Frontal cortex (tissue), 4 donors: ENCODE results near the gene AARSD1. TPM values are rescaled to one million over a fixed set of nuclear protein-coding genes. Genes with fewer than 3 reads are reported as not detected.
"Not testable (repeated sequence)": the region's sequence is repeated elsewhere in the genome, so short reads cannot be mapped to it uniquely, and the experiment has no call there.

Experiments used
- DNase-seq, 2 donors: peaks; one replicate each; pipeline ENCODE4 v3.0.0; 2012; ENCODE audit warnings: low spot score in 2 of 2
- FAIRE-seq: peaks from 2 replicates; lab custom pipeline; 2012; peaks lifted over from hg19 to GRCh38; lab: Jason Lieb, UNC
- total RNA-seq: library from RNA; depleted of rRNA; stranded (reverse); fragments of >200 nt; gene quantifications from one replicate; pipeline ENCODE4 v1.2.3, GENCODE V29; 2014
- donor health status: control.
- donor health status: control.
- donor health status: control.

The AARSD1 gene, protein sequence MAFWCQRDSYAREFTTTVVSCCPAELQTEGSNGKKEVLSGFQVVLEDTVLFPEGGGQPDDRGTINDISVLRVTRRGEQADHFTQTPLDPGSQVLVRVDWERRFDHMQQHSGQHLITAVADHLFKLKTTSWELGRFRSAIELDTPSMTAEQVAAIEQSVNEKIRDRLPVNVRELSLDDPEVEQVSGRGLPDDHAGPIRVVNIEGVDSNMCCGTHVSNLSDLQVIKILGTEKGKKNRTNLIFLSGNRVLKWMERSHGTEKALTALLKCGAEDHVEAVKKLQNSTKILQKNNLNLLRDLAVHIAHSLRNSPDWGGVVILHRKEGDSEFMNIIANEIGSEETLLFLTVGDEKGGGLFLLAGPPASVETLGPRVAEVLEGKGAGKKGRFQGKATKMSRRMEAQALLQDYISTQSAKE
- total RNA-seq: 28.5 TPM

DNA sequence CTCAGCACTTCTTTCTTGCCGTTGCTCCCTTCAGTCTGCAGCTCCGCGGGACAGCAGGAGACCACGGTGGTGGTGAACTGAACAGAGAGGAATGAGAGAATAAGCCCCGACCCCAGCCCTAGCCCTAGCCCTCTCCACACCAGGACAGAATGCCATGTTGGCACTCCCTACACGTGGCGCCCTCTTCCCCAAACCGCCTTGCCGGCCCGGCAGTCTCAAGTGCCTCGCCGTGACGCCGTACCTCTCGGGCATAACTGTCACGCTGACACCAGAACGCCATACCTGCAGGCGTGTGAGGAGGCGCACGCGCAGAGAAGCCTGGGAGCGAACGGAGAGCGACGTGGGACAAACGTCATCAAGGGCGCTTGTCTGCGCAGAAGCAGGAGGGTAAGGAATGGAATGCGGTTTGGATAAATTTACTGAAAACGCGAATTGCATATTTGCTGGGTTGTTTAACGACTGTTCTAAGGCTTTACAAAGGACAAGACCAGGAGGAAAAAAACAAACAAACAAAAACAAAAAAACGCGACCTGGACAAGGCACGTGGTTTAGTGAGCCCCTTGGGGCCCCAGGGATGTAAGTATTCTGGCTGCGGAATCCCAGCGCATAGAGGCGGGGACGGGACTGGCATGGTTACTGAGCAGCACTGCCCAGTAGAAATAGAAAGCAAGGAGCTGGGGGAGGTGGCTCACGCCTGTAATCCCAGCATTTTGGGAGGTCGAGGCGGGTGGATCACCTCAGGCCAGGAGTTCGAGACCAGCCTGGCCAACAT lies at the start of gene AARSD1:
Gene AARSD1, minus strand, starts transcription at position 294 of the 772 bp plus-strand sequence. Its CDS starts 14 bp downstream, at position 280.
- FAIRE-seq (no peak), DNase-seq (peak; percentile 73 to 83)

DNA sequence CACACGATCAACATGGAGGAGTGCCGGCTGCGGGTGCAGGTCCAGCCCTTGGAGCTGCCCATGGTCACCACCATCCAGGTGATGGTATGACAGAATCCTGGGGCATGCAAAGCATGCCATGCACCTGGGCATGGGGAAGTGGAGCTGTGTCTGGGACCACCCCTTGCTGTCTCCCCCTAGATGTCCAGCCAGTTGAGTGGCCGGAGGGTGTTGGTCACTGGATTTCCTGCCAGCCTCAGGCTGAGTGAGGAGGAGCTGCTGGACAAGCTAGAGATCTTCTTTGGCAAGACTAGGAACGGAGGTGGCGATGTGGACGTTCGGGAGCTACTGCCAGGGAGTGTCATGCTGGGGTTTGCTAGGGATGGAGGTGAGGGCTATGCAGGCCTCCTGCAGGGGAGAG lies 49.0 kb upstream of the AARSD1 start:
- no peak for FAIRE-seq
- DNase-seq: no peak

DNA sequence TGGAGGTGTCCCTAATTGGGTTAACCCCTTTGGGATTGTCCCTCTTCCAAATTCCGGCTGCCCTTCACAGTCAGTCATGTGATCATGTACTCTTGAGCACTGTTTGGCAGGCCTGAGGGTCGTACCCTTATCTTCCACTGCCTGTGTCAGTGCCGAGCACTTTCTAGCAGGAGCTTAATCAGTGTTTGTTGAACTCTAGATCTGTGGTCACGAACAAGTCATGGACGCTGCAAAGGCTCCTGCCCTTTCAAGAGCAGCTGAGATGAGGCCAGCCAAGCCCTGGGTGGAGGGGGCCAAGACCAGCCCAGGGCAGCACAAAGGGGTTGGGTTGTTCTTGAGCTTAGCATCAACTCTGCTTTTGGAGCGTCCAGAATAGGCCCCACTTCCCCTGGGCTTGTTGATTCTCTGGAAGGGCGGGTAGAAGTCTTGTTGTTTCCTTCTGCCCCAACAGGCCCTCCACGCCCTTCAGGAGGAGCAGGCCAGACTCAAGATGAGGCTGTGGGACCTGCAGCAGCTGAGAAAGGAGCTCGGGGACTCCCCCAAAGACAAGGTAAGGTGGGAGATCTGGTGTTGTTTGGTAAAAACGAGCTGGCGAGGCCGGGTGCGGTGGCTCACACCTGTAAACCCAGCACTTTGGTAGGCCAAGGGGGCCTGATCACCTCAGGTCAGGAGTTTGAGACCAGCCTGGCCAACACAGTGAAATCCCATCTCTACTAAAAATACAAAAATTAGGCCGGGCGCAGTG lies 47.6 kb upstream of the AARSD1 start:
- DNase-seq (no peak), FAIRE-seq (no peak)

DNA sequence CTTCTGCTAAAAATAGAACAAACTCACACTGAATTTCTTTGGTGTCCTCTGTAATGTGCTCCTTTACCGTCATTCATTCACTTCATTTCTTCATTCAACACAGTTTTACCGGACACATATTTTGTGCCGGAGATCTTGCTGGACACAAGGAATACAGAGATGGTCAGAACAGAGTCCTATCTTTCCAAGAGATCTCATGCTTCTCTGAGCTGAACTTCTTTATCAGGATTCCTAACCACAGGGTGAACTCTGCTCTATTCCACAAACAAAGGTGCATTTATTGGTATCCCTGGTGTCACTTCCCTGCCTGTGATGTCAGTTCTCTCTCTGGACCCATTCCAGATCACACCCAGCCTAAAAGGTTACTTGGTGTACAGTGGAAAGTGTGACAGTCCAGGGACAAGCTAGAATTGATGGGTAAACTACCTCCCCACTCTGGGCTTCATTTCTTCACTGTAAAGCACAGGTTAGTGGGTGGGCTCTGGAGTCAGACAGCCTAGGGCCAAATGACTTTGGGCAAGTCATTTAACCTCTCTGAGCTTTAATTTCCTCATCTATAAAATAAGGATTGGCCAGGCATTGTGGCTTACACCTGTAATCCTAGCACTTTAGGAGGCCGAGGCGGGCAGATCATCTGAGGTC lies 46.5 kb upstream of the AARSD1 start:
- no peak for FAIRE-seq
- no peak for DNase-seq

DNA sequence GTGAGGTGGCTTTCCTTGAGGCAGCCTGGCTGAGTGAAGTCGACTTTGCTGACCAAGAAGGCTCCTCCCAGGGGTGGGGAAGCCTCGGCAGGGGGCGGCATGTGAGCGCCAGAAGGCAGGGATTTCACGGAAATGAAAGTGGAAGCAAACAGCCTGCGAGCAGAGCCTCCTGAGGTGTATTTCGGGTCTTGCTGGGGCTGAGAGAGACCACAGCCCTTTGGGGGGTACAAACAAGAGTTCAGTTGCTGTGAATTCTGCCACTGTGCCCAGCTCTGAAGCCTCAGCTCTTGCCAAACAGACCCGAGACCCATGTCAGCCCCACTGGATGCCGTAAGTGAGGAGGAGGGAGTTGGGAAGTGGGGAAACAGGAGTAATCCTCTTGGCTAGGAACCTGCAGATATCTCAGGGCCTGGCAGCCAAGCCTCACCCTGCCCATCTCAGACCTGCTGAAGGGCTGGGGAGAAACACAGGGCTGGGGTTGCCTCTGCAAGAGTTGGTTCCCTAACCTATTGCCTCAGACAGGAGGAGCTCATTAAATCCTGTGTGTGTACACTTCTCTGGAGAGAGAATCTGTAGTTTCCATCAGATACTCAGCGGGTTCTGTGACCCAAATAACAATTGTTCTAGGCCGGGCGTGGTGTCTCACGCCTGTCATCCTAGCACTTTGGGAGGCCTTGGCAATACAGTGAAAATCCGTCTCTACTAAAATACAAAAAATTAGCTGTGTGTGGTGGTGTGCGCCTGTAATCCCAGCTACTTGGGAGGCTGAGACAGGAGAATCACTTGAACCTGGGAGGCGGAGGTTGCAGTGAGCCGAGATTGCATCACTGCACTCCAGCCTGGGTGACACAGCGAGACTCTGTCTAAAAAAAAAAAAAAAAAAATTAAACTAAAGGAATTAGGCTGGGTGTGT lies 42.6 kb upstream of the AARSD1 start, which contains the start of gene IFI35:
Gene IFI35, plus strand, starts transcription at position 146 of the 913 bp plus-strand sequence. Its CDS starts 164 bp downstream, at position 310.
- FAIRE-seq (no peak), DNase-seq (peak in 1 of 2 donors; percentile 62)

DNA sequence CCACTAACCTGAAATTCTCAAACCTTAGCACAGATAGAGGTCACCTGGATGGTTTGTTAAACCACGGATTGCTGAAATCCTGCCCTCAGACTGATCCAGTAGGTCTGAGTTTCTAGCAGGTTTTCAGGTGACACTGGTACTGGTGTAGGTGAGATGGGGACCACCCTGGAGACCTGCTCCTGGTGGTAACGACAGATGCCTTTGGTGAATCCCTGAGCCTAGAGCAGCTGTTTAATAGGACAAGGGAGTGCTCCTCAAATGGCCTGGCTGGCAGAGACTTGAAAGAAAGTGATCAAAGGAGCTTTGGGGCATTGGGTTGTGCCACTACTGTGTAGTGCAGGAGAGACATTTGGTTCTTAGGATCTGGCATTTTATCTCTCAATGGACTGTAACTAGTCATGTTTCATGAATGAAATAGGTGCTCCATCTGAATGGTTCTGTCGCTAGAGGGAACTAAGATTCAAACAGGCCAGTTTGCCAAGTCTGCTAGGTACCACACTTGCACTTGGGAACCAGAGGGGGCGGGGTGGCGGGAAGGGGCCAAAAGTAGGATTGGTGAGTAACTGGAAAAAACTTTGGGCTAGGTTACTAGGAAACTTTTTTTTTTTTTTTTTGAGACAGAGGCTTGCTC lies 39.4 kb upstream of the AARSD1 start:
- FAIRE-seq (no peak), DNase-seq (no peak)

DNA sequence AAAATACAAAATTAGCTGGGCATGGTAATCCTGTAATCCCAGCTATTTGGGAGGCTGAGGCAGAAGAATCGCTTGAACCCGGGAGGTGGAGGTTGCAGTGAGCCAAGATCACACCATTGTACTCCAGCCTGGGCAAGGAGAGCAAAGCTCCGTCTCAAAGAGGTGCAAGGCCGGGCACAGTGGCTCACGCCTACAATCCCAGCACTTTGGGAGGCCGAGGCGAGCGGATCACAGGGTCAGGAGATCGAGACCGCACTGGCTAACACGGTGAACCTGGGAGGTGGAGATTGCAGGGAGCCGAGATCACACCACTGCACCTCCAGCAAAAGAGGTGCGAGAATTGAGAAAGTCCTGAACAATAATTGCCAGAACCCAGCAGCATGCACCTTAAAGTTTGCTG lies 36.6 kb upstream of the AARSD1 start:
- not testable (repeated sequence) for DNase-seq, FAIRE-seq

DNA sequence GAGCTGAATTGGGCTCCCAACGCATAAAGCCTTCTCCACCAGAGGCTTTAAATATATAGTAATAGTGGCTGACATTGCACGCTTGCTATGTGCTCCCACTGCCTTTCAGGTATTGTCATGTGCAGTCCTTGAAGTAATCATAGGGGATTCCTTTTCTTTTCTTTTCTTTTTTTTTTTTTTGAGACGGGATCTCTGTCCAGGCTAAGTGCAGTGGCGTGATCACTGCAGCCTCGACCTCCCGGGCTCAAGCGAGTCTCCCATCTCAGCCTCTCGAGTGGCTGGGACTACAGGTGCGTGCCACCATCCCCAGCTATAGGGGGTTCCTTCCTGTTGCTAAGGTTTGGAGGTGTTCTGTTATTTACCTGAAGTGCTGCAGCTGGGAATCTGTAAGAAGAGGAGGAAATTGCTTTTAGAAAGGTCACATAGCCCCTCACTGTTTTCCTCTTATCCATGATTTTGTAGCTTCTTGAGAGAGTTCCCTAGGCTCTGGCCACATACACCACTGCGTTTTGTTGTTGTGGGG lies 34.8 kb upstream of the AARSD1 start:
- FAIRE-seq: no peak
- no peak for DNase-seq

DNA sequence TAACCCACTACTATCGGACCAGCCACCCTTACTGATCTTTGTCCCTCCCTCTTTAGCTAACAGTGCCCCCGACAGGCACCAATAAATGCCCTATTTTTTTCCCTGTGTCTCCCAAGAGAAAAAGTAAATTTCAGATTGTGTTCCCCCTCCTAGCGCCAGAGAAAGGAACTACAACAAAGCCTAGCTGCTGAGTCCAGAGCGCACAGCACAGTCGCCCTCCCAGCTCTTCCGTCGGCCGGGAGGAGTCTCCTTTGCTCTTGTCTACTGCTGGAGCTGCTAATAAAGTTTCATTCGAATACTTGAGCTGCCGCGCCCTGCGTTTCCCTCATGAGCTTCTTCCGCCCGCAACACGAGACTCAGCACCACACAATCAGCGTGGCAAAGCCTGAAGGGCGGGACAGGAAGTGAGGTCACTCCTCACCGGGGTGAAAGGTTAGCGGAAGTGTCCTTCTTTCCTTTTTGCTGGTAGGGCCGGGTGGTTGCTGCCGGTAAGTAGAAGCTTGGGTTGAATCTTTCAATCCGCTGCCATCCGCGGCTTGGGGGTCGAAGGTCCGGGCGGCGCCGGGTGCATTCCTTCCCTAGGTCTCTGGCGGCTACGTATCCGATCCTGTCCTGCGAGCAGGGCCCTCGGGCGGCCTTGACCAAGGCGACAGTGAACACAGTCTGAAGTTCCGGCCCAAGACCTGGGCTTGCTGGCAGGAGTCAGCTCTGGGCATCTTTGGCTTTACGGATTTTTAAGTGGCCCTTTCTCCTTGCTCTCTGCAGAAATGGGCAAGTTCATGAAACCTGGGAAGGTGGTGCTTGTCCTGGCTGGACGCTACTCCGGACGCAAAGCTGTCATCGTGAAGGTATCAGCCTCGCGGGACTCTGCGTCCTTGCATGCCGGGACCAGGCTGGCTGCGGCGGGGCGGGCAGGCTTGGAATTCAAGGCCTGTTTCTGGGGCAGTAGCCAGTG lies 34.0 kb upstream of the AARSD1 start, which contains the start of gene RPL27:
Gene RPL27, plus strand, starts transcription at position 436 of the 955 bp plus-strand sequence. Its CDS starts 332 bp downstream, at position 768.
- peak; percentile 84 to 95 for DNase-seq
- peak; percentile 96 for FAIRE-seq

DNA sequence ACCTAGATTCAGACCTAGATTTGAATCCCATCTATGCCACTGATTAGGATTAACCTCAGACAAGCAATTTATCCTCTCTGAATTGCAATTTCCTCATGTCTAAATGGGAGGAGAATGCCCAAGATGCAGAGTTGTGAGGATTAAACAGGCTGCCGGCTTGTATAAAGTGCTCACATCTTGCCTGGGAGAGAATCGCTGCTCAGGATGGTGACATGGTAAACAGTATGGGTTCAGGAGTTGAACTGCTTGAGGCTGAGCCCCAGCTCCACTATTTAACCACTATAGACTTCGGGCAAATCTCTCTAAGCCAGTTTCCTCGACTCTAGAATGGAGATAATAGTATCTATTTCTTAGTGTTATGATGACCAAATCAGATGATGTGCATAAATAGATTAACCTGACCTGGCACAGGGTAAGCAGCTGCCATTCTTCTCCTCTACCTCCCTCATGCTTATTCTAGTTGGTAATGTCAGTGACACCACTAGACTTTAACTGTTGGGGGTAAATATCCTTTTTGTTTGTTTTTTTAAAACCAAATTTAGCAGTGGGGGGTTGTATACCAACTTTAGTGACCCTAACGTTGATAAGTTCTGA lies 33.2 kb upstream of the AARSD1 start:
- FAIRE-seq (no peak), DNase-seq (no peak)

DNA sequence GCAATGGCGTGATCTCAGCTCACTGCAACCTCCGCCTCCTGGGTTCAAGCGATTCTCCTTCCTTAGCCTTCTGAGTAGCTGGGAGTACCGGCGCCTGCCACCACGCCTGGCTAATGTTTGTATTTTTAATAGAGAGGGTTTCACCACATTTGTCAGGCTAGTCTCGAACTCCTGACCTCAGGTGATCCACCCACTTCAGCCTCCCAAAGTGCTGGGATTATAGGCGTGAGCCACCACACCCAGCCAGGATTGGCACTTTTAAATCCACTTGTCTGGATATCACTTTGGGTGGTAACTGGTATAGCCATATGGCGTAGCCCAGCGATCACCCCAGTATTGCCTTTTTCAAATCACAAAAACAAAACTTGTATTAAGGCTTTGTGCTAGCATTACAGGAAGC lies 29.7 kb upstream of the AARSD1 start:
- not testable (repeated sequence) for FAIRE-seq, DNase-seq

DNA sequence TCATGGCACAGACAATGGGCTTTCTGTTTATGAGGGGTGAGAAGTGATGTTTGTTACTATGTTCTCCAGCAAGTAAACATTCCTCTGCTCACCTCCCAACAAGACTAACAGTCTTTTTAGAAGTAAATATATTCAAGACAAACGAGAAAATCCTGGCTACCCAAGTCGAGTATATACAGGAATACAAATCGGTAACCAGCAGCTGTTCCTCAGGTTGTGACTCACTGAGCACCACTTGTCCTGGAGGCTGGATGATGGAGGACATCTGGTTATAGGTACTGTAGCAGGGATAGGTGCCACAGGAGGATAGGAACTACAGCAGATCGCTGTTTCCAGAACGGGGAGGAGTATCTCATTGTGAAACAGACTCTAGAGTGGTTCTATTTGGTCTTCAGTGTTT lies 28.6 kb upstream of the AARSD1 start:
- no peak for FAIRE-seq

DNA sequence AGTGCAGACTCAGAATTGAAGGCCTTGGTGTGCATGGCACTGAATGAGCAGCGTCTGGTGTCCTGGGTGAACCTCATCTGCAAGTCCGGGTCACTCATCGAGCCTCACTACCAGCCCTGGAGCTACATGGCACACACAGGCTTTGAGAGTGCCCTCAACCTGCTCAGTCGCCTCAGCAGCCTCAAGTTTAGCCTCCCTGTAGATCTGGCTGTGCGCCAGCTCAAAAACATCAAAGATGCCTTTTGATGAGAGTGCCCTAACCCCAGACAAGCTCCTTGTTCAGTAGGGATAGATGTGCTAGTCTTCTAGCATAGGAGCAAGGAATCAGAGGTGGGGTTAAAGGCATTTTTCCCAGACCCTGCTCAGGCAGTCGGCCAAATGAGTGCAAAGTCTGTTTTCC lies 27.2 kb upstream of the AARSD1 start:
- DNase-seq (no peak), FAIRE-seq (no peak)

More for the DNA sequence above, 28.6 kb upstream of the AARSD1 start:
- DNase-seq: no peak

DNA sequence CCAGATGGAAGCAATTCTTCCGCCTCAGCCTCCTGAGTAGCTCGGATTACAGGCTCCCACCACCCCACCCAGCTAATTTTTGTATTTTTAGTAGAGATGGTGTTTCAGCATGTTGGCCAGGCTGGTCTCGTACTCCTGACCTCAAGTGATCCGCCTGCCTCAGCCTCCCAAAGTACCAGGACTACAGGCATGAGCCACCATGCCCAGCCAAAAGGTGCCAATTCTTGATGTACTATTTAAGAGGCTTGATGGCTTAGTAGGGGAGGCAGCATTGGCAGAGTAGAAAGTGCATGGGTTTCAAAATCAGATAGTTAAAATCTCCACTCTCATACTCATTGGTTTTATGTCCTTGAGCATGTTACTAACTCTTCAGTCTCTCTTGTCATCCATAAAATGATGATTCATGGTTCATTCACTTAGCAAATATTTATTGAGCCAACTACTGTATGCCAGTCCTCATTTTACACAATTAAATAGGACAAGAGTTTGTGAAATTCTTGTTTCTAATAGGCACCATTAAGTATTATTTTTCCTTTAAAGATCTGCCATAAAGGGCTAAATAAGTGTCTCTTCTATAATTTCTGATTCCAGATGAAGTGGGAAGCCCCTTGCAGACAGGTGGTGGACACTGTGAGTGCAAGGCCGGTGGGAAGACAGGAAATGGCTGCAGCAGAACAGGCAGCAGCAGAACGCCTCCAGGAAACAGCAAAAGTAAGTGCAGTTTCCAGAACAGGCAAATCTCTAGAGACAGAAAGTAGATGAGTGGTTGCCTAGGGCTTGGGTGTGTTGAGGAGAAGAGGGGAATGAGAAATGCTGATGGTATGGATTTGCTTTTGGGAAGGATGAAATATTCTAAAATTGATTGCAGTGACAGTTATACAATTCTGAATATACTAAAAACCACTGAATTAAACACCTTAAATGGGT lies 25.7 kb upstream of the AARSD1 start:
- FAIRE-seq (no peak), DNase-seq (no peak)

DNA sequence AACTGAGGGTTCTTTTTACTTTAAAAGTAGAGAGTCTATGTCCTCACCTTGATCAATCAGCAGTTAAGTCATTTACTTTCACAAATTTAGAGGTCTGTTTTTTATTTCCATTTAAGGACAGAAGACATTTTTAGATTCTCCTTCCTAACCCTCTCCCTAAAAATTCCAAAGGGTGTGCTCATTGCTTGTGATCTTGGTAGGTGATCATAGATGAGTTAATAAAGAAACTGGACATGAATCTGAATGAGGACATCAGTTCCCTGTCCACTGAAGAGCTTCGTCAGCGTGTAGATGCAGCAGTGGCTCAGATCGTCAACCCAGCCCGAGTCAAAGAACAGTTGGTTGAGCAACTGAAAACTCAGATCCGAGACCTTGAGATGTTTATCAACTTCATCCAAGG lies 24.9 kb upstream of the AARSD1 start:
- FAIRE-seq (no peak), DNase-seq (no peak)
